ENCODE data around the gene RACGAP1.

Gene RACGAP1

GRCh38 chr12:49964849-49965624 is 60.3 kb downstream of the RACGAP1 start:
- ATAC-seq = no peak
- no peak overlapping the region for H3K4me3 Mint-ChIP-seq
- peaks cover 64% of the 10 kb centered on the region for H3K27me3 Mint-ChIP-seq
- H3K27ac Mint-ChIP-seq = no peak overlapping the region
- H3K4me1 Mint-ChIP-seq = peaks cover 15% of the 10 kb centered on the region
- H3K36me3 Mint-ChIP-seq = no peaks in the 10 kb centered on the region
- H3K9me3 Mint-ChIP-seq = no peaks in the 10 kb centered on the region

DNA sequence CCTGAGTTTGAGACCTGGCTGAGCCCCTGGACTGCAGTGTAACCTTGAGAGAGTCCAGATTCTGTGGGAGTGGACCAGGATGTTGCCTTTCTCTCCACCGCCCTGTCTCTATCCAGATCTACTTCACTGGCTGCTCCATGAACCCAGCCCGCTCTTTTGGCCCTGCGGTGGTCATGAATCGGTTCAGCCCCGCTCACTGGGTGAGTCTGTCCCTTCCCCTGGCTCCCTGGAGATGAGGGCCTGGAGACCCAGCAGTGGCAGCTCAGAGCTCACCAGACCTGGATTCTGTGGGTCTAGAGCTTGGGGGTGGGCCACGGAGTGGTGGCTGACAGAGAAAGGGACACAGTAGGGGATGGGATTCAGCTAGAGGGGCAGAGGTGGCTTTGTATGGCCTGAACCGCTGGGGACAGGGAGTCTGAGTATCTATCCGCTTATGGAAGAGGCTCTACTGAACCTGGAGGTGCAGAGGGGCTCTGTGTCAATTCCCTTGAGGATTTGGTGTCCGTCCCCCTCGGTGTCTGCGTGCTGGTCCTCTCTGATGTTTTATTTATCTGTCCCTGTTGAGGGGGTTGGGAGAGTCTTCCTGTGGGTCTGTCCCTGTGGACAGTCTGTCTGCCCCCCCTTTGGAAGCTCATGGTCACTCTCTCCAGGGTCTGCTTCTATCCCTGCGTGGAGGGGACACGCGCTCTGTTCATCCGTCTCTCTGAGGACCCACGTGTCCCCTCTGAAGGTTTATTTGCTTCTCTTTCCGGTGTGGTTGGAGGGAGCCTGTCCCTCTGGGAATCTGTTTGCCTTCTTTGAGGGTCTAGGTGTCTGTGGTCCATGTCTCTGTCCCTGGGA is 61.1 kb downstream of the RACGAP1 start:
- ATAC-seq = no peak
- Mint-ChIP-seq H3K4me1 (peaks cover 15% of the 10 kb centered on the region), H3K36me3 (no peaks in the 10 kb centered on the region), H3K27me3 (peaks cover 72% of the 10 kb centered on the region), H3K27ac (no peak overlapping the region), H3K9me3 (no peaks in the 10 kb centered on the region), H3K4me3 (no peak overlapping the region)

DNA sequence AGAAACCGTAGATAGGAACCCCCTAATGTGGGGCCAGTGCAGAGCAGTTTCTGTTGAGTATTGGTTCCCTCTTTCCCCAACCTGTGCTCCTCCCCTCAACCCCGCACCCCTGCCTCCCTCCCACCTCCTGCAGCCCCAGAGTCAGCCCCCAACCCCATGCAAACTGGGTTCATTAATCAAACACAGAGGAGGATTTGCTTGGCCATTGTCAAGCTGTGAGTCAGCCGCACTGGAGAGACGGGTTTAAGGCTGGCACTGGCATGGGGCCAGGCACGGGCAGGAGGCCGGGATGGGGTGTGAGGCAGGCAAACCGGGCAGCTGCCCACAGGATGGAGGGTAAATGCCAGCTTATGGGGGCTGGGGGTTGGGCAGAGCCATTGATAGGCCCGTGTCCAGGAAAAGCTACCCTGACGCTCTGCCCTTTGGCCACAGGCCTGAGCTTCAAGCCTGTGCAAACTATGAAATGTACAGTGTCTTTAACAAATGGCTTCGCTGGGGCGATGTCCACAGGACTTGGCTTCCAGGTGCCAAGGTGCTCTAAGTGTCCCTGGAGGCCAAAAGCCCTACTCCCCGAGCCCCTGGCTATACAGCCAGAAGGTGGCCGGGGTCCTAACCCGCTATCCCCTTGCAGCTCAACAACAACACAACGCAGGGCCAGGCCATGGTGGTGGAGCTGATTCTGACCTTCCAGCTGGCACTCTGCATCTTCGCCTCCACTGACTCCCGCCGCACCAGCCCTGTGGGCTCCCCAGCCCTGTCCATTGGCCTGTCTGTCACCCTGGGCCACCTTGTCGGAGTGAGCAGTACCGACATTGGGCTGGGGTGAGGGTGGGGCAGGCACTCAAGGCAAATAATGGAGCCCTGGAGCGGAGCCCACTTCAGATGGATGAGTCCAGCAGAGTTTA is 62.2 kb downstream of the RACGAP1 start:
- H3K27me3 Mint-ChIP-seq = peaks cover 83% of the 10 kb centered on the region
- H3K9me3 Mint-ChIP-seq = no peaks in the 10 kb centered on the region
- no peak for ATAC-seq
- H3K27ac Mint-ChIP-seq = no peak overlapping the region
- no peak overlapping the region for H3K4me3 Mint-ChIP-seq
- H3K36me3 Mint-ChIP-seq = no peaks in the 10 kb centered on the region
- H3K4me1 Mint-ChIP-seq = peaks cover 15% of the 10 kb centered on the region

DNA sequence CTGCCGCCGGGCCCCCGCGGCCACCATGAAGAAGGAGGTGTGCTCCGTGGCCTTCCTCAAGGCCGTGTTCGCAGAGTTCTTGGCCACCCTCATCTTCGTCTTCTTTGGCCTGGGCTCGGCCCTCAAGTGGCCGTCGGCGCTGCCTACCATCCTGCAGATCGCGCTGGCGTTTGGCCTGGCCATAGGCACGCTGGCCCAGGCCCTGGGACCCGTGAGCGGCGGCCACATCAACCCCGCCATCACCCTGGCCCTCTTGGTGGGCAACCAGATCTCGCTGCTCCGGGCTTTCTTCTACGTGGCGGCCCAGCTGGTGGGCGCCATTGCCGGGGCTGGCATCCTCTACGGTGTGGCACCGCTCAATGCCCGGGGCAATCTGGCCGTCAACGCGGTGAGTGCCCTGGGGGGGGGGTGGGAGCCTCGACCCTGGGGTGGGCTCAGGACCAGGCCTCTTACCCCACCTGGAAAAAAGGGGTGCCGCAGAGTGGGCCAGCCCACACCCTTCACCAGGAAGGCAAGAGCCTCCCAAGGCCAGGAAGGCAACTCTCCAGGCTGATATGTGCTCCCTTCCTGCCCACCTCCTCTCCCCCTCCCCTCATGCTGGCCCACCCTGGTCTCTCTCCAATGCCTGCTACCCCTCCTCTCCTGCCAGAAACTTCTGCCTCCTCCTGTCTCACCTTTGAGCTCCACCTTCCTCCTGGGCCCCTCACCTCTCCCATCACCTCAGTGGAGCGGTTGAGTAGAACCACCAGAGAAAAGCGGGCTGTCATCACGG is 63.1 kb downstream of the RACGAP1 start:
- H3K4me3 Mint-ChIP-seq = peak overlapping the region; percentile 37
- no peaks in the 10 kb centered on the region for H3K36me3 Mint-ChIP-seq
- H3K9me3 Mint-ChIP-seq = no peaks in the 10 kb centered on the region
- H3K27ac Mint-ChIP-seq = no peak overlapping the region
- ATAC-seq = no peak
- peaks cover 89% of the 10 kb centered on the region for H3K27me3 Mint-ChIP-seq
- H3K4me1 Mint-ChIP-seq = peaks cover 14% of the 10 kb centered on the region

DNA sequence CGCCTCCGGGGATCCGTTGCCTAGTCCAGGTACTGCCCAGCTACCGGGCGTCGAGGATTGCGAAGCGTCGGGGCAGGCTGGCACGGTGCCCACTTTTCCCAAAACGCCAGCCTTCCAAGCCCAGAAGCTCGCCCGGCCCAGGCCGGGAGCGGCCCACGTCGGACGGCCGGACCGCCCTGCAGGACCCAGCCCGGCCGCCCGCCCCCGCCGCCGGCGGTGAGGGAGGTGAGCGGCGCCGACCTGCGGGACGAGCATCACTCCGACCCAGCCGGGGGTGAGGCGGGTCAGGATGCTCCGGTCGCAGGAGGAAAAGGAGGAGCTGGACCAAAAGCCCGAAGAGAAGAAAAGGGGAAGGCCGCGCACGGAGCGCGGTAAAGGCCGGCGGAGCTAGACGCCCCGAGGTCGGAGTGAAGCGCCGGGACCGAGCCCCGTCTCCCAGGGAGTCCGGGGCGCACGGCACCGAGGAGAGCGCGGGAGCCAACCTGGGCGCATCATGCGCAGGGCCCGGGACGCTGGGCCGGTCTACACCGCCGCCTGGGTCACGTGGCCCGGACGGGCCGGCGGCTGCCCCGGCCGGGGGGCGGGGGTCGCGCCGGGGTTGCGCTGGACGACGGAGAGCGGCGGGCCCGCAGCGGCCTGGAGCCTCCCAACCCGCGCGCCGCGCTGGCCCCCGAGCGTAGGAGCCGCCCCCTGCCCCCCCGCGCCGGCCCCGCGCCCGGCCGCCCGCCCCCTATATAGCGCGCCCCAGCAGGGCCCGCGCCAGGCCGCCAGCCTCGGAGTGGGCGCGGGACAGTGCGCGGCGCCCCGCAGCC is 64.0 kb downstream of the RACGAP1 start, which contains the start of gene AQP5:
TSS of gene AQP5 (plus strand) at position 762 of the 812 bp plus-strand sequence. CDS start 146 bp downstream, outside the sequence.
- Mint-ChIP-seq H3K27ac (no peak within 1 kb of the TSS), H3K9me3 (no peaks in the 10 kb centered on the region), H3K36me3 (no peaks in the 10 kb centered on the region), H3K4me1 (peaks cover 9% of the 10 kb centered on the region), H3K27me3 (peaks cover 89% of the 10 kb centered on the region), H3K4me3 (peak within 1 kb of the TSS; percentile 37)
- ATAC-seq = peak; percentile 10

DNA sequence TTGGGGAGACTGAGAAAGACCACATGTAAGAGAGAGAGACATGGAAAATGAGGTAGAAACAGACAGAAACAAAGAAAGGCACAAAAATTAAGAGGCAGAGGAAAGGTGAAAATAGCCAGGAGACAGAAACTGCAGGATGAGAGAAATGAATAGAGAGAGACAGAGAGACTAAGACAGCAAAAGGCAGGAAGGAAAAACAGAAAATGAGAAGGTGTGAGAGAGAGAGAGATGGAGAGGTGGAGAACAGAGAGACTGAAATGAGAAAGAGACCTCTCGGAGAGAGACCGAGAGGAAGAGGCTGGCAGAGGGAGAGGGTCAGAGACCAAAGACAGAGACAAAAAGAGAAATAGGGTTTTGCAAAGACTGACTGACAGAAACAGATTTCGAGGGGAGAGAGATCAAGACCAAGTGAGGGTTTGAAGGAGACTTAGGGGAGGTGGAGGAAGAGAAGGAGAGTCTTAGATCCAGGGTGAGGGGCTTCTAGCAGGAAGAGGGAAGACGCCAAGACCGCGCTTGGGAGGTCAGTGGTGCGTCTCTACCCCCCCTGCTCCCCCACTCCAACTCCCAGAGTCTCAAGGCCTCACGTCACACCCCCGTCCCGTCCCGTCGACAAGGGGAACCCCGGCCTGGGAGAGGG is 64.7 kb downstream of the RACGAP1 start:
- Mint-ChIP-seq H3K4me3 (peak overlapping the region; percentile 15), H3K36me3 (no peaks in the 10 kb centered on the region), H3K4me1 (peaks cover 9% of the 10 kb centered on the region), H3K27me3 (peaks cover 89% of the 10 kb centered on the region), H3K9me3 (no peaks in the 10 kb centered on the region), H3K27ac (no peak overlapping the region)
- ATAC-seq = no peak

- H3K27me3 Mint-ChIP-seq = peaks cover 87% of the 10 kb centered on the region
- H3K9me3 Mint-ChIP-seq = no peaks in the 10 kb centered on the region
- no peak for ATAC-seq
- H3K36me3 Mint-ChIP-seq = no peaks in the 10 kb centered on the region
- no peak overlapping the region for H3K27ac Mint-ChIP-seq
- peaks cover 9% of the 10 kb centered on the region for H3K4me1 Mint-ChIP-seq
- no peak overlapping the region for H3K4me3 Mint-ChIP-seq
These were observed 65.4 kb downstream of the RACGAP1 start for GRCh38 chr12:49959685-49960473.

GRCh38 chr12:49957570-49957967 is 67.7 kb downstream of the RACGAP1 start:
- no peak overlapping the region for H3K4me3 Mint-ChIP-seq
- no peaks in the 10 kb centered on the region for H3K9me3 Mint-ChIP-seq
- H3K4me1 Mint-ChIP-seq = peaks cover 9% of the 10 kb centered on the region
- no peak for ATAC-seq
- H3K27me3 Mint-ChIP-seq = peaks cover 86% of the 10 kb centered on the region
- H3K27ac Mint-ChIP-seq = no peak overlapping the region
- H3K36me3 Mint-ChIP-seq = no peaks in the 10 kb centered on the region

DNA sequence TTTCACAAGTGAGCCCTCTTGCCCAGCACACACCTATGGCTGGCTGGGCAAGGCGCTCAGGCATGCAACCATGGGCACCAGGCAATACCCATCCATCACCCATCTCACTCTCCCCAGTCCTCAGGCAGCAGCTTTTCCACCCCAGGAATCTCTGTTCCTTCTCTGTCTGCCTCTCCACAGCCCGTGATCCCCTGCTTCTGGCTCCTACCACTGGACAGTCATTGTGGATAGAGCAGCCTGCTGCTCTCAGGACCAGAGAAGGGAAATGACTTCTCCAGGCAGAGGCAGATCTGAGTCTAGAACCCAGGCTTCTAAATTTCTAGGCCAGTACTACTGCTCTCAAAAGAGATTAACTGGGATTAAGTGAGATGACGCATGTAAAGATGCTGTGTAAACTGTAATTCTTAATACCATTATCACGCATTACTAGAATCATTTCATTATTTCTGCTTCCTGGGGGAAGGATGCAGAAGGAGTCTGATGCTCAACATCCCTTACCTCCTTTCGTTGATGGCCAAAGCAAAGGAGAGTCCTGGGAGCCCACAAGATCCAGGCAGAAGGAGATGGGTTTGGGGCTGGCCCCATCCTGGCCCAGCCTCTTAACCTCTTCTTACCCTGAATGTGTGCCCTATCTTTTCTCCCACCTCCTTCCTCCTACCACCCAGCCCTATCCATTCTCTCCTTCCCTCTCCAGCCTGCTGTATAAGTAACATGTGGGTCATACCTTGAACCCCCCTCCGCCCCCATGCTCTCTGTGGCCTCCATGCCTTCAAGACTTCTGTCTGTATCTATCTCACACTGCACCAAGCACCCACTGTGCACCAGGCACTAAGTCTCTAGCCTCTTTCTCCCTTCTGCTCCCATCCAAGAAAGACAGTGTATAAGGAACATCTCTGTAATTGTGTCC is 68.4 kb downstream of the RACGAP1 start:
- Mint-ChIP-seq H3K27ac (no peak overlapping the region), H3K27me3 (peaks cover 80% of the 10 kb centered on the region), H3K9me3 (no peaks in the 10 kb centered on the region), H3K36me3 (no peaks in the 10 kb centered on the region), H3K4me3 (no peak overlapping the region), H3K4me1 (peaks cover 11% of the 10 kb centered on the region)
- no peak for ATAC-seq

- no peaks in the 10 kb centered on the region for H3K9me3 Mint-ChIP-seq
- no peaks in the 10 kb centered on the region for H3K36me3 Mint-ChIP-seq
- H3K4me3 Mint-ChIP-seq = no peak overlapping the region
- peaks cover 80% of the 10 kb centered on the region for H3K27me3 Mint-ChIP-seq
- ATAC-seq = peak; percentile 22
- no peak overlapping the region for H3K27ac Mint-ChIP-seq
- peaks cover 14% of the 10 kb centered on the region for H3K4me1 Mint-ChIP-seq
These were observed 69.2 kb downstream of the RACGAP1 start for GRCh38 chr12:49955899-49956662.
